CD4-positive, alpha-beta T cell treated with Interleukin-2 at 100 ng/mL for 4 hours (primary cell): Measurements from ENCODE around the gene NOMO2.
"Not testable (repeated sequence)": the region's sequence is repeated elsewhere in the genome, so short reads cannot be mapped to it uniquely, and the experiment has no call there.

Experiments used
- DNase-seq: peaks from one replicate; pipeline ENCODE4 v3.0.0-alpha.2; 2020; ENCODE audit warnings: low spot score

The NOMO2 gene

GRCh38 chr16:18577942-18578341, 16.0 kb upstream of the NOMO2 start:
- DNase-seq, result not testable (repeated sequence)

- DNase-seq, result not testable (repeated sequence)
Measured at GRCh38 chr16:18575945-18576344, 14.0 kb upstream of the NOMO2 start.

- not testable (repeated sequence) for DNase-seq
Measured at GRCh38 chr16:18575298-18575917, 13.5 kb upstream of the NOMO2 start.

- not testable (repeated sequence) for DNase-seq
Measured at GRCh38 chr16:18573887-18574286, 12.0 kb upstream of the NOMO2 start.

GRCh38 chr16:18572973-18573372, 11.1 kb upstream of the NOMO2 start:
- DNase-seq, result not testable (repeated sequence)

- DNase-seq, result not testable (repeated sequence)
Measured at GRCh38 chr16:18571307-18571850, 9.5 kb upstream of the NOMO2 start.

GRCh38 chr16:18570529-18571306, 8.8 kb upstream of the NOMO2 start:
- DNase-seq, result not testable (repeated sequence)

GRCh38 chr16:18560416-18561220, 1.3 kb downstream of the NOMO2 start:
- not testable (repeated sequence) for DNase-seq

GRCh38 chr16:18553671-18554070, 8.2 kb downstream of the NOMO2 start:
- not testable (repeated sequence) for DNase-seq

- DNase-seq, result not testable (repeated sequence)
Measured at GRCh38 chr16:18547382-18547781, 14.5 kb downstream of the NOMO2 start.

- DNase-seq, result not testable (repeated sequence)
Measured at GRCh38 chr16:18546853-18547252, 15.0 kb downstream of the NOMO2 start.

GRCh38 chr16:18544232-18545081, 17.4 kb downstream of the NOMO2 start:
- not testable (repeated sequence) for DNase-seq

GRCh38 chr16:18541912-18542311, 20.0 kb downstream of the NOMO2 start:
- not testable (repeated sequence) for DNase-seq

- DNase-seq, result not testable (repeated sequence)
Measured at GRCh38 chr16:18537004-18537403, 24.9 kb downstream of the NOMO2 start.

- DNase-seq, result not testable (repeated sequence)
Measured at GRCh38 chr16:18535519-18536168, 26.3 kb downstream of the NOMO2 start.

GRCh38 chr16:18534308-18534707, 27.6 kb downstream of the NOMO2 start:
- not testable (repeated sequence) for DNase-seq

GRCh38 chr16:18531323-18531722, 30.6 kb downstream of the NOMO2 start:
- DNase-seq, result not testable (repeated sequence)

- DNase-seq, result not testable (repeated sequence)
Measured at GRCh38 chr16:18530329-18530728, 31.6 kb downstream of the NOMO2 start.

- DNase-seq, result not testable (repeated sequence)
Measured at GRCh38 chr16:18526547-18526946, 35.4 kb downstream of the NOMO2 start.

- DNase-seq, result not testable (repeated sequence)
Measured at GRCh38 chr16:18525882-18526482, 35.9 kb downstream of the NOMO2 start.
